ENCODE data around the gene MAPK1.
"Not testable (repeated sequence)": the region's sequence is repeated elsewhere in the genome, so short reads cannot be mapped to it uniquely, and the experiment has no call there.

Gene MAPK1

GRCh38 chr22:21753374-21754111 lies 113.9 kb downstream of the MAPK1 start:
- Histone ChIP-seq H3K27ac (no peak overlapping the region), H3K4me3 (ENCODE audit: low read depth, low read length) (no peak overlapping the region), H3K27me3 (ENCODE audit: insufficient read depth, low read depth, severe bottlenecking) (no peaks in the 10 kb centered on the region), H3K9me3 (ENCODE audit: severe bottlenecking) (no peaks in the 10 kb centered on the region), H3K36me3 (no peaks in the 10 kb centered on the region)
- no peak for TF ChIP-seq CTCF (IDR thresholded peaks at IDR 0.05; ENCODE audit: low read depth, low read length)
- no peak for DNase-seq

GRCh38 chr22:21752276-21752675 lies 115.2 kb downstream of the MAPK1 start:
- DNase-seq: no peak
- no peaks in the 10 kb centered on the region for H3K27me3 ChIP-seq (ENCODE audit: insufficient read depth, low read depth, severe bottlenecking)
- H3K9me3 ChIP-seq (ENCODE audit: severe bottlenecking): no peaks in the 10 kb centered on the region
- H3K36me3 ChIP-seq: no peaks in the 10 kb centered on the region
- H3K27ac ChIP-seq: no peak overlapping the region
- no peak overlapping the region for H3K4me3 ChIP-seq (ENCODE audit: low read depth, low read length)
- no peak for TF ChIP-seq CTCF (IDR thresholded peaks at IDR 0.05; ENCODE audit: low read depth, low read length)

- Histone ChIP-seq H3K27ac (no peak overlapping the region), H3K4me3 (ENCODE audit: low read depth, low read length) (no peak overlapping the region), H3K9me3 (ENCODE audit: severe bottlenecking) (no peaks in the 10 kb centered on the region), H3K27me3 (ENCODE audit: insufficient read depth, low read depth, severe bottlenecking) (no peaks in the 10 kb centered on the region), H3K36me3 (no peaks in the 10 kb centered on the region)
- no peak for DNase-seq
- no peak for TF ChIP-seq CTCF (IDR thresholded peaks at IDR 0.05; ENCODE audit: low read depth, low read length)
Measured at GRCh38 chr22:21745948-21746347, 121.5 kb downstream of the MAPK1 start.

- not testable (repeated sequence) for DNase-seq; H3K27me3 ChIP-seq (ENCODE audit: insufficient read depth, low read depth, severe bottlenecking); H3K36me3 ChIP-seq; H3K4me3 ChIP-seq (ENCODE audit: low read depth, low read length); H3K9me3 ChIP-seq (ENCODE audit: severe bottlenecking); H3K27ac ChIP-seq
Measured at GRCh38 chr22:21744917-21745316, 122.5 kb downstream of the MAPK1 start.

GRCh38 chr22:21741790-21742189 lies 125.7 kb downstream of the MAPK1 start:
- no peaks in the 10 kb centered on the region for H3K27me3 ChIP-seq (ENCODE audit: insufficient read depth, low read depth, severe bottlenecking)
- H3K27ac ChIP-seq: no peak overlapping the region
- TF ChIP-seq CTCF (IDR thresholded peaks at IDR 0.05; ENCODE audit: low read depth, low read length): no peak
- no peak overlapping the region for H3K4me3 ChIP-seq (ENCODE audit: low read depth, low read length)
- no peaks in the 10 kb centered on the region for H3K9me3 ChIP-seq (ENCODE audit: severe bottlenecking)
- no peaks in the 10 kb centered on the region for H3K36me3 ChIP-seq
- DNase-seq: no peak

GRCh38 chr22:21741059-21741458 lies 126.4 kb downstream of the MAPK1 start:
- no peak for TF ChIP-seq CTCF (IDR thresholded peaks at IDR 0.05; ENCODE audit: low read depth, low read length)
- Histone ChIP-seq H3K27ac (no peak overlapping the region), H3K36me3 (no peaks in the 10 kb centered on the region), H3K9me3 (ENCODE audit: severe bottlenecking) (peaks cover 3% of the 10 kb centered on the region), H3K27me3 (ENCODE audit: insufficient read depth, low read depth, severe bottlenecking) (no peaks in the 10 kb centered on the region), H3K4me3 (ENCODE audit: low read depth, low read length) (no peak overlapping the region)
- DNase-seq: no peak
